H9 (cell line): ENCODE measurements around the gene FRS3. TPM values are rescaled to one million over a fixed set of nuclear protein-coding genes. Genes with fewer than 3 reads are reported as not detected.

Experiments
- DNase-seq: peaks from one replicate; pipeline ENCODE4 v3.0.0-alpha.2; 2017
- H2AFZ ChIP-seq: one replicate; pipeline ENCODE4 v1.6.1; 2013; ENCODE audit warnings: mild to moderate bottlenecking, low read length, control low read depth, moderate library complexity
- H2AK5ac ChIP-seq: 2 replicates; pipeline ENCODE4 v1.6.1; 2013; ENCODE audit warnings: low read length, control low read depth, mixed read lengths; ENCODE audit not compliant: insufficient read length
- H2BK120ac ChIP-seq: one replicate; pipeline ENCODE4 v1.6.1; 2013; ENCODE audit warnings: low read depth, mild to moderate bottlenecking, low read length, control low read depth, inconsistent platforms; ENCODE audit not compliant: poor library complexity, severe bottlenecking
- H2BK12ac ChIP-seq: 2 replicates; pipeline ENCODE4 v1.6.1; 2013; ENCODE audit warnings: low read length, control low read depth, mixed read lengths, low read depth; ENCODE audit not compliant: insufficient read length
- H2BK15ac ChIP-seq: 2 replicates; pipeline ENCODE4 v1.6.1; 2013; ENCODE audit warnings: low read depth, low read length, control low read depth
- H2BK20ac ChIP-seq: one replicate; pipeline ENCODE4 v1.6.1; 2013; ENCODE audit warnings: low read depth, mild to moderate bottlenecking, low read length, control low read depth, inconsistent platforms; ENCODE audit not compliant: poor library complexity, severe bottlenecking
- H2BK5ac ChIP-seq: 2 replicates; pipeline ENCODE4 v1.6.1; 2013; ENCODE audit warnings: low read length, control low read depth, mixed read lengths; ENCODE audit not compliant: insufficient read length
- H3K14ac ChIP-seq: 2 replicates; pipeline ENCODE4 v1.6.1; 2013; ENCODE audit warnings: low read length, control low read depth; ENCODE audit not compliant: insufficient read depth
- H3K18ac ChIP-seq: 2 replicates; pipeline ENCODE4 v1.6.1; 2013; ENCODE audit warnings: low read depth, mild to moderate bottlenecking, mixed read lengths, low read length, control low read depth; ENCODE audit not compliant: insufficient read length
- H3K23ac ChIP-seq: 2 replicates; pipeline ENCODE4 v1.6.1; 2013; ENCODE audit warnings: low read length, control low read depth, mixed read lengths, low read depth; ENCODE audit not compliant: insufficient read length
- H3K23me2 ChIP-seq: 2 replicates; pipeline ENCODE4 v1.6.1; 2013; ENCODE audit warnings: low read depth, mild to moderate bottlenecking, mixed read lengths, low read length, control low read depth; ENCODE audit not compliant: insufficient read length, poor library complexity, severe bottlenecking
- H3K27ac ChIP-seq: 2 replicates; pipeline ENCODE4 v1.5.1; 2013; ENCODE audit warnings: low read length, control low read depth, mixed read lengths, low read depth; ENCODE audit not compliant: insufficient read length
- H3K27me3 ChIP-seq: 2 replicates; pipeline ENCODE4 v1.6.1; 2013; ENCODE audit warnings: low read length, control low read depth, inconsistent platforms; ENCODE audit not compliant: insufficient read depth
- H3K4ac ChIP-seq: 2 replicates; pipeline ENCODE4 v1.6.1; 2013; ENCODE audit warnings: low read depth, mild to moderate bottlenecking, control low read depth, inconsistent platforms, low read length, moderate library complexity
- H3K4me1 ChIP-seq: 2 replicates; pipeline ENCODE4 v1.6.1; 2013; ENCODE audit warnings: low read length, control low read depth, inconsistent platforms; ENCODE audit not compliant: insufficient read depth
- H3K4me2 ChIP-seq: 2 replicates; pipeline ENCODE4 v1.6.1; 2013; ENCODE audit warnings: low read length, control low read depth, mixed read lengths; ENCODE audit not compliant: insufficient read length, insufficient read depth
- H3K56ac ChIP-seq: 2 replicates; pipeline ENCODE4 v1.6.1; 2013; ENCODE audit warnings: low read depth, mild to moderate bottlenecking, mixed read lengths, low read length, control low read depth; ENCODE audit not compliant: insufficient read length
- H3K79me1 ChIP-seq: 2 replicates; pipeline ENCODE4 v1.6.1; 2013; ENCODE audit warnings: low read depth, mild to moderate bottlenecking, moderate library complexity, low read length, control low read depth, inconsistent platforms; ENCODE audit not compliant: insufficient read depth, poor library complexity, severe bottlenecking
- H3K79me2 ChIP-seq: 2 replicates; pipeline ENCODE4 v1.6.1; 2013; ENCODE audit warnings: low read length, control low read depth, inconsistent platforms; ENCODE audit not compliant: insufficient read depth
- H3K9ac ChIP-seq: 2 replicates; pipeline ENCODE4 v1.6.1; 2013; ENCODE audit warnings: low read length, control low read depth, mixed read lengths; ENCODE audit not compliant: insufficient read length; ENCODE audit errors: extremely low read depth
- H3K9me3 ChIP-seq: one replicate; pipeline ENCODE4 v1.6.1; 2013; ENCODE audit warnings: low read depth, low read length, inconsistent platforms; ENCODE audit not compliant: control insufficient read depth
- H3T11ph ChIP-seq: one replicate; pipeline ENCODE4 v1.6.1; 2013; ENCODE audit warnings: mild to moderate bottlenecking, low read length, control low read depth, inconsistent platforms
- H4K20me1 ChIP-seq: one replicate; pipeline ENCODE4 v1.6.1; 2013; ENCODE audit not compliant: control insufficient read depth, insufficient read length, insufficient read depth
- H4K5ac ChIP-seq: 2 replicates; pipeline ENCODE4 v1.6.1; 2013; ENCODE audit warnings: low read depth, mild to moderate bottlenecking, mixed read lengths, low read length, control low read depth; ENCODE audit not compliant: insufficient read length
- H4K8ac ChIP-seq: replicated peaks from 2 replicates; pipeline ENCODE4 v1.6.1; 2013; ENCODE audit warnings: low read length, control low read depth, mixed read lengths, low read depth; ENCODE audit not compliant: insufficient read length
- H4K91ac ChIP-seq: 2 replicates; pipeline ENCODE4 v1.6.1; 2013; ENCODE audit warnings: low read depth, mild to moderate bottlenecking, moderate library complexity, mixed read lengths, low read length, control low read depth; ENCODE audit not compliant: insufficient read length
- H3K27ac Mint-ChIP-seq, 3 experiments: 2 replicates in 2 of 3; 3 replicates in 1 of 3; pipeline ENCODE4 v1.8.0; 2020 to 2021; ENCODE audit warnings: mixed read lengths in 3 of 3, mild to moderate bottlenecking in 1 of 3, moderate library complexity in 1 of 3
- H3K27me3 Mint-ChIP-seq: 2 replicates; pipeline ENCODE4 v1.8.0; 2021; ENCODE audit warnings: low read depth, mild to moderate bottlenecking, moderate library complexity, mixed read lengths
- H3K36me3 Mint-ChIP-seq, 3 experiments: 2 replicates in 2 of 3; 3 replicates in 1 of 3; pipeline ENCODE4 v1.8.0; 2020 to 2021; ENCODE audit warnings: low read depth in 3 of 3, mixed read lengths in 3 of 3; ENCODE audit not compliant: insufficient read depth in 1 of 3
- H3K4me1 Mint-ChIP-seq, 2 experiments: 2 replicates each; pipeline ENCODE4 v1.8.0; 2020; ENCODE audit warnings: mixed read lengths in 2 of 2
- H3K4me3 Mint-ChIP-seq, 2 experiments: 2 replicates in 1 of 2; 3 replicates in 1 of 2; pipeline ENCODE4 v1.8.0; 2020 to 2021; ENCODE audit warnings: mild to moderate bottlenecking in 2 of 2, mixed read lengths in 2 of 2, moderate library complexity in 1 of 2
- H3K9me3 Mint-ChIP-seq, 2 experiments: 2 replicates in 1 of 2; 3 replicates in 1 of 2; pipeline ENCODE4 v1.8.0; 2020; ENCODE audit warnings: mild to moderate bottlenecking in 2 of 2, mixed read lengths in 2 of 2, moderate library complexity in 1 of 2
- WGBS: extraction: QIAGEN DNeasy Blood & Tissue Kit; methylation state at CpG from one replicate; pipeline ENCODE4 v1.1.7; 2013; ENCODE audit warnings: missing lambda C conversion rate, low lambda C conversion rate, mixed read lengths; ENCODE audit not compliant: insufficient read length; ENCODE audit errors: extremely low coverage; 5-methylcytosine and 5-hydroxymethylcytosine counted together
- total RNA-seq: library from RNA; stranded (reverse); gene quantifications from 2 replicates; pipeline ENCODE4 v1.2.1, GENCODE V29; 2021
- TF ChIP-seq, protein P1 (sequence below): fragments of 200-600 bp; sonication (generic); conservative IDR thresholded peaks from 3 replicates; pipeline ENCODE4 v1.8.0; 2021; ENCODE audit warnings: antibody characterized with exemption, mild to moderate bottlenecking

FRS3 gene
- total RNA-seq, 1 experiment from 2014 or later: 4.8 TPM

DNA sequence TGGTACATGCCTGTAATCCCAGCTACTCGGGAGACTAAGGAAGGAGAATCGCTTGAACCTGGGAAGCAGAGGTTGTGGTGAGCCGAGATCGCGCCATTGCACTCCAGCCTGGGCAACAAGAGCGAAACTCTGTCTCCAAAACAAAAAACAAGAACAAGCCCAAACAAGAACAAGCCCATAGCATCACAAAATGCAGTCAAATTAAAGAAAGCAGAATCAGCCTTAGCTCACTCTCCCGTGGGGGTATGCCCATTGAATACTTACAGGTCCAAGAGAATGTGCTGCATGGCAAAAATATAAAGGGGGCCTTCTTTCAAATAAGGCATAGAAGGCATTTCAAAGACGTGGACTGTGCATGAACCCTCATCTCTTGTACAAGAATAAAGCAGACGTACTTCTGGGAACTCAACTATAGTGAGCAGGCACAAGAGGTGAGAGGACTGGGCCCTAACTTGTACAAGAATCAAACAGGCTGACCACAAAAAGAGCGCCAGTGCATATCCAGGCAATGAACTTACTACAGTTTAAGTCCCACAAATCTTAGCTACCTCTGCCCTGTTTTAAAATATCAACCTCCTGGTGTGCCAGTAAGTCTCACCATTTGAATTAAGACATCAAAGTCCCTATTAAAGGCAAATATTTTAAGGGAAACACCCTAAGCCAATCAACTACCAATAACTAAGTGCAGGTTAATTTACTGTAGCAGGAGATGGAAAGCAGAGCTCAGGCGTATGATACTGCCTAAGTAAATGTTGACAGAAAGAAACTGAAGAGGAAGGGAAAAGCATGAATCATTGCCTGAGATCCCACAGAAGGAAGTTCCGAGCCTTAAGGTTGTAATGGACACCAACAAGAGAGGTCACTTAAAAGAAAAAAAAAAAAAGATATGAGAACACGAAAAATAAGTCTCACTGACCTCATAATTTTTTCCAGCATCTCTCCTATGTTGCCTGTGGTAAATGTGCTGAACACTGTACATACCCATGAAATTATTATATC lies 45.2 kb upstream of the FRS3 start:
- H4K20me1 ChIP-seq: no peaks in the 10 kb centered on the region
- H3K9ac ChIP-seq: no peak overlapping the region
- no peak overlapping the region for H2BK12ac ChIP-seq
- H2BK120ac ChIP-seq: no peak overlapping the region
- Mint-ChIP-seq H3K9me3 (no peaks in the 10 kb centered on the region), H3K36me3 (peaks cover 0 to 2% (median 0%) of the 10 kb centered on the region in 3 experiments; a peak in 1 of 7 replicates), H3K4me3 (no peak overlapping the region), H3K4me1 (no peaks in the 10 kb centered on the region), H3K27me3 (no peaks in the 10 kb centered on the region), H3K27ac (no peak overlapping the region; a peak in 1 of 7 replicates)
- no peak overlapping the region for H3T11ph ChIP-seq
- no peak overlapping the region for H3K23ac ChIP-seq
- H4K5ac ChIP-seq: no peak overlapping the region
- no peak overlapping the region for H2AFZ ChIP-seq
- no peaks in the 10 kb centered on the region for H3K79me1 ChIP-seq
- H2BK5ac ChIP-seq: no peak overlapping the region
- no peak overlapping the region for H2BK15ac ChIP-seq
- no peak overlapping the region for H2BK20ac ChIP-seq
- no peak overlapping the region for H2AK5ac ChIP-seq
- WGBS: no CpG with 5 or more reads among the region's 13 CpGs
- H3K9me3 ChIP-seq: no peaks in the 10 kb centered on the region
- no peak overlapping the region for H3K27ac ChIP-seq
- DNase-seq: no peak
- no peaks in the 10 kb centered on the region for H3K27me3 ChIP-seq
- no peak overlapping the region for H3K4ac ChIP-seq
- no peaks in the 10 kb centered on the region for H3K4me1 ChIP-seq
- H3K14ac ChIP-seq: no peak overlapping the region
- H3K18ac ChIP-seq: no peak overlapping the region
- H3K23me2 ChIP-seq: no peaks in the 10 kb centered on the region
- no peak overlapping the region for H3K56ac ChIP-seq
- H3K79me2 ChIP-seq: no peaks in the 10 kb centered on the region
- TF ChIP-seq, protein P1, sequence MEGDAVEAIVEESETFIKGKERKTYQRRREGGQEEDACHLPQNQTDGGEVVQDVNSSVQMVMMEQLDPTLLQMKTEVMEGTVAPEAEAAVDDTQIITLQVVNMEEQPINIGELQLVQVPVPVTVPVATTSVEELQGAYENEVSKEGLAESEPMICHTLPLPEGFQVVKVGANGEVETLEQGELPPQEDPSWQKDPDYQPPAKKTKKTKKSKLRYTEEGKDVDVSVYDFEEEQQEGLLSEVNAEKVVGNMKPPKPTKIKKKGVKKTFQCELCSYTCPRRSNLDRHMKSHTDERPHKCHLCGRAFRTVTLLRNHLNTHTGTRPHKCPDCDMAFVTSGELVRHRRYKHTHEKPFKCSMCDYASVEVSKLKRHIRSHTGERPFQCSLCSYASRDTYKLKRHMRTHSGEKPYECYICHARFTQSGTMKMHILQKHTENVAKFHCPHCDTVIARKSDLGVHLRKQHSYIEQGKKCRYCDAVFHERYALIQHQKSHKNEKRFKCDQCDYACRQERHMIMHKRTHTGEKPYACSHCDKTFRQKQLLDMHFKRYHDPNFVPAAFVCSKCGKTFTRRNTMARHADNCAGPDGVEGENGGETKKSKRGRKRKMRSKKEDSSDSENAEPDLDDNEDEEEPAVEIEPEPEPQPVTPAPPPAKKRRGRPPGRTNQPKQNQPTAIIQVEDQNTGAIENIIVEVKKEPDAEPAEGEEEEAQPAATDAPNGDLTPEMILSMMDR: no peak
- no peak overlapping the region for H3K4me2 ChIP-seq
- no peak overlapping the region for H4K91ac ChIP-seq
- H4K8ac ChIP-seq: no peak overlapping the region
